B cell (primary cell): ENCODE measurements around the gene KCND3.

Source experiments
- CTCF ChIP-seq: fragments of 200-600 bp; IDR thresholded peaks from one replicate; pipeline ENCODE4 v1.8.0; 2022; ENCODE audit warnings: antibody characterized with exemption, mild to moderate bottlenecking
- EZH2 ChIP-seq: IDR thresholded peaks from 2 replicates; pipeline ENCODE4 v1.6.1; 2012; ENCODE audit warnings: borderline replicate concordance, low read depth, mild to moderate bottlenecking, moderate library complexity, low read length; ENCODE audit not compliant: insufficient read depth, poor library complexity, severe bottlenecking

- TF ChIP-seq CTCF (no peak), EZH2 (no peak)
These were observed 64.7 kb downstream of the KCND3 start for GRCh38 chr1:111924786-111925185.
